Activated CD4-positive, alpha-beta T cell treated with anti-CD3 and anti-CD28 coated beads, Interleukin-2, amount 50 U/mL, for 1 hour (primary cell): ENCODE measurements around the gene NME4.
"Not testable (repeated sequence)": the region's sequence is repeated elsewhere in the genome, so short reads cannot be mapped to it uniquely, and the experiment has no call there.

Experiments used
- DNase-seq: peaks from one replicate; pipeline ENCODE4 v3.0.0-alpha.2; 2020

NME4 gene

DNA sequence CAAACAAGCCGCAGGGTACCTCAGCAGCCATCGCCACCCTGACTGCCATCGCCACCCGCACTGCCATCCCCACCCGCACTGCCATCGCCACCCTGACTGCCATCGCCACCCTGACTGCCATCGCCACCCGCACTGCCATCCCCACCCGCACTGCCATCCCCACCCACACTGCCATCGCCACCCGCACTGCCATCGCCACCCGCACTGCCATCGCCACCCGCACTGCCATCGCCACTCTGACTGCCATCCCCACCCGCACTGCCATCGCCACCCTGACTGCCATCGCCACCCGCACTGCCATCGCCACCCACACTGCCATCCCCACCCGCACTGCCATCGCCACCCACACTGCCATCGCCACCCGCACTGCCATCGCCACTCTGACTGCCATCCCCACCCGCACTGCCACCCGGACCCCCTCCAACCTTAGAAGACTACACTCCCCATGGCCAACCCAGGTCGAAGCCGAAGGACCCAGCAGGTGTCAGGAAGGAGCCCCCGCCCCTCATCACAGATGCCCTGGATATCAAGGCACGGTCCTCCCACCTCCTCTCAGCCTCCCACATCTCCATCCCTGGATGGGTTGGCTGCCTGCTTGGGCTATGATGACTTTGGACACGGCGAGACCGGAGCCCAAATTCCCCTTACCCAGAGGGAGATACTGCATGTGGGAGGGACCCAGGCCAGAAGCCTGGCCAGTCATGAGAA is 18.7 kb upstream of the NME4 start:
- not testable (repeated sequence) for DNase-seq

- DNase-seq: no peak
Measured at GRCh38 chr16:378821-379182, 18.2 kb upstream of the NME4 start.

GRCh38 chr16:379183-379960 is 17.6 kb upstream of the NME4 start:
- no peak for DNase-seq

DNA sequence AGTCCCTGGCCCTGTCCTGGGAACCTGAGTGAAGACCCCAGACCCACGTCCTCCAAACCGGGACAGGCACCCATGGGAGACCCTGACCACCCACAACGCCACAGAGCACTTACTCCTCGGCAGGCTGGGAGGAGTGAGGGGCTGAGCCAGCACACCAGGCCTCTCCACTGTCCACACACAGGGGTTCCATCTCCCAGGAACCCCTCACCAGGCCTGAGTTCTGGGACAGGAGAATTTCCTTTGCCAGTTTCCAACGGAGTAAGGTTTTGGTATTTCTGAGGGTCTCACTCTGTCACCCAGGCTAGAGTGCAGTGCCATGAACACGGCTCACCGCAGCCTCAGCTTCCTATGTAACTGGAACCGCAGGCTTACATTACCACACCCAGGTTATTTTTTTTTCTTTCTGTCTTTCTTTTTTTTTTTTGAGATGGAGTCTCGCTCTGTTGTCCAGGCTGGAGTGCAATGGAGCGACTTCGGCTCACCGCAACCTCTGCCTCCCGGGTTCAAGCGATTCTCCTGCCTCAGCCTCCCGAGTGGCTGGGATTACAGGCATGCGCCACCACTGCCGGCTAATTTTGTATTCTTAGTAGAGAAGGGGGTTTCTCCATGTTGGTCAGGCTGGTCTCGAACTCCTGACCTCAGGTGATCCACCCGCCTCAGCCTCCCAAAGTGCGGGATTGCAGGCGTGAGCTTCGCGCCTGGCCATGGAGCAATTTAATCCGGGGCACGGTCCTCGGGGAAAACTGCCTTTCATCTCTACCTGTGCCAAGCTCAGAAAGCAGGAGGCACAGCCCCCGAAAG is 16.8 kb upstream of the NME4 start:
- no peak for DNase-seq

DNA sequence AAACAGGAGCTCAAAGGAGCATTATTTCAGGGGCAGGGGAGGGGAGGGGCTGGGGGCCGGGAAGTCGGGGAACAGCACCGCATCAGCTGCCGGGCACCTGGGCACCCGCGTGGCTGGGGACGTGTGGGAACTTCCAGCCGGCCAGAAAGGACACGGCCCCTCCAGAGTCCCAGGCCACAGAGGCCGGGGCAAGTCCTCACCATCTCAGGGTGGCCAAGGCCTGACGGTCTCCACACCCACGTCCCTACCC is 16.3 kb upstream of the NME4 start:
- DNase-seq: no peak

DNA sequence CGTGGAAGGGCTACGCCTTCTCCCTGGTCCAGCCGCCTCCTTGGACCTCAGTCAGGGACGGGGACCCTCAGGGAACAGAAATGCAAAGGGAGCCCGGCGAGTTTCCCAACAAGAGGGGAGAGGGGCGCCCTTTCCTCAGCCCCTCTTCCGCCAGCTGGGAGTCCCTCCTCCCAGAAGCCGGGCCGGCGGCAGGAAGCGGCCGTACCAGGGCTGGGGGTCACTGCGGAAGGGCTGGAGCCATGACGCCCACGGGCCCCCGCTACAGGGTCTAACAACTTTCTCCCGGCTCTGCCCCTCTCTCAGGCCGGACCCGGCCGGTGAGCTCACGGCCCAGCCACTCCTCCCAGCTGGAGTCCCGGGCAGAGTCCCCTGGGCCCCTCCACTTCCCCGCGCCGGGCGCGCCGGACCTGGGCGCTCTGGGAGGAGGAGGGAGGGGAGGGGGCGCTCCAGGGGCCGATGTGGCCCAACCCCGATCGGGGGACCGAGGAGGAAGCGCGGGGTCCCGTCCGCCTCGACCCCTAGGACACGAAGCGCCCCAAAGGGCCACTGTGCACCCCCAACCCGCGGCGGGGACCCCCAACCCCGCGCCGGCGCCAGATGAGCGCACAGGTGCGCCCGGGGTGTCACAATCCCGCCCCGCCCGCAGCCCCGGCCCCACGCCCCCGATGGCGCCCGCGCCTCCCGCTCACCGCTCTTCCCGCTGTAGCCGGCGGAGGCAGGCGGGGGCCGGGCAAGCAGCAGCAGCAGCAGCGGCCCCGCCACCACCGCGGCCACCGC is 15.8 kb upstream of the NME4 start:
- DNase-seq: peak; percentile 31

DNA sequence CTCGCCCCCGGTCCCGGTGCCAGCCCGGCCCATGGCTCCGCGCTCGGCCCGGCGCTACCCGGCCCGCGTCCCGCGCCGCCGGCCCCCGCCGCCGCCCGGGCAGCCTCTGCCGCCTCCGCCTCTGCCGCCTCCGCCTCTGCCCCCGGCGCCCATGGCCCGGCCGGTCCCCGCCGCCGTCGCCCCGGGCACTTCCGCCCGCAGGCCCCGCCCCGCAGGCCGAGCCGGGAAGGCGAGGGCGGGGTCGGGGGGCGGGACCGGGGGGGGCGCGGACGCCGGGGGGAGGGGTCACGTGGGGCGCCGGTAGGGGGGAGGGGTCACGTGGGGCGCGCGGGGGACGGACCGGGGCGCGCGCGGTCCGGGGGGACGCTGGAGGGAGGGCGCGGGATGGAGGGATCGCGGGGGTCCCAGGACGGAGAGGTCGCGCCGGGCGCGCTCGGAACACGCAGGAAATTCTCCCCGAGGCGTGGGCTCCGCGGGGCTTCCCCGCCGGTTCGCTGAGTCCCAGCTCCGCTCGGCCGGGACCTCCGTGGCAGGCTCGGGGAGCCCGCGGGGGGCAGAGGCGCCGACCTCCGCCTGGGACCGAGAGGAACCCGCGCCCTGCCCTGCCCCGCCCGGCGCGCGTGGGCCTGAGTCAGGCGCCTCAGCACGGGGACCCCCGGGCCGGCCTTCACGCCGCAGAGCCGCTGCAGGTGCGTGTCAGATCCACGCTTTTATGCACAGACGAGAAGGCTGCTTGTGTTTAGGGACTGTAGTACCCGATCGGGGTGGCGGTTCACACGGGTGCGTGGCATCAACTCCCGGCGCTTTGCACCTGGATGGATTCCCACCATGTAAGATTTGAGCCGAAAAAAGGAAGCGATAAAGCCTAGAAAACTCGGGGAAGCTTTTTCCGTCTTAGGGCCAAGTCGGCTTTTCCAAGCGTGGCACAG is 14.9 kb upstream of the NME4 start, which contains the start of gene PGAP6:
Gene PGAP6 (minus strand): TSS at position 190 of the 929 bp plus-strand sequence. CDS start 157 bp downstream, at position 33.
- DNase-seq: peak; percentile 58

DNA sequence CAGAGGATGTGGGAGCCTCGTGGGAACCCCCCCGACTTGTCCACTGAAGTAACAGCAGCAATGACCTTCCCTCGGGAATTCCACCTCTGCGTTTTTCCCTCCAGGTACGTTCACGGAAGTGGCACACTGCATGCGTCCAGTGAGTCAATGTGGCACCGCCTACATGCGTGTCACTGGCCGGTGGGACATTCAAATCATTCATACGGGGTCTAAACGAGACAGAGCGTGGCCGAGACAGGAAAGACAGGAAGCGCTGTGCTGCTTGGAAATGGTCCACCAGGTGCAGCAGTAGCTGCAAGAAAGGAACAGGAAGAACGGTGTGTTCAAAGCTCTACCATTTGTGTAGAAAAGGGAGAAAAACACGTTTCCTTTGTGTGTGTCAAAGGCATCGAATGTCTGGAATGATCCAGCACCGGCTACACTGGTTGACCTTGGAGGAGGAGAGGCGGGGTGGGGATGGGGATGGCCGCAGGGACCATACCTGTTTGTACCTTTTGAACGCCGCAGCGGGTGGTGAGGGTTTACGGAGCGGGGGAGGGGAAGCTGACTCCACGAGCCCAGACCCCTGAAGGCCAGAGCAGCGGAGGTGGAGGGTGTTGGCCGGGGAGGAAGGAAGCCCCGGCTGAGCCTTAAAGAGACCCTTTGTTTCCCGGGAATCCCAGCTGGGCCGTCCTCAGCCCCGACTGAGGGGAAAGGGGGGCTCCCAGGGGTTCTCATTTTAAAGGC is 13.5 kb upstream of the NME4 start:
- peak; percentile 47 for DNase-seq

GRCh38 chr16:386641-387156 is 10.3 kb upstream of the NME4 start:
- no peak for DNase-seq

- DNase-seq: not testable (repeated sequence)
Measured at GRCh38 chr16:387761-388666, 9.0 kb upstream of the NME4 start.

DNA sequence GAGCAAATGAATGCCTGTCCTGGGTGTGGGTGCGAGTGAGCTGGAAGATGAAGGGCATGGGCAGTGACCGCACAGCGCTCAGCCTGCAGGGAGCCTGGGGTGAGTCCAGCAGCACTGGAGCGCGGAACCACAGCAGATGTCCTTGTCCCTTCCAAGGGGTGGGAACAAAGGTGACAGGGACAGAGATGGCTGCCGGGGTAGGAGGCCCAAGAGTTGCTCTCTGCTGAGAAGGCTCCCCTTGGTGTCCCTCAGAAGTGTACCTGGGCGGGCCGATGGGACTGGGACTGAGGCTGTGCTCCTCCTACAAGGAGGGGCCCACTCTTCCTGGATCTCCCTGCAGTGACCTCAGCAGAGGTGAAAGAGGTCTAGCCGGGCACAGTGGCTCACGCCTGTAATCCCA is 7.6 kb upstream of the NME4 start:
- no peak for DNase-seq

GRCh38 chr16:391885-392335 is 5.1 kb upstream of the NME4 start:
- DNase-seq: peak; percentile 72

- no peak for DNase-seq
Measured at GRCh38 chr16:392450-393030, 4.5 kb upstream of the NME4 start.

DNA sequence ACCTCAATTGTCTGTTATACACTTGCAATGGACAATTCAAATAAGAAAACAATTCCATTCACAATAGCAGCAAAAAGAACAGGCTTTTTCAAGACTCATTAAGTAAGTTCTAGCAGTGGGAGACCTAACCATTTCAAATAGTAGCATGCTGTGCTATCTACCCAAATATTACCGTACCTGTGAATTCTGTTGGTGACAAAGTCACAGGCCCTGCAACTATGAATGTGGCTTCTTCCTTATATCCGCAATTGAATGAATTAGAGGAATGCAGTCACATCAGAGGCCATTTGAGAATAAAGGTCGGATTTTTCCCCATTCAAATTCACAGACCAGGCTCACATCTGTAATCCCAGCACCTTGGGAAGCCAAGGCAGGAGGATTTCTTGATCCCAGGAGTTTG is 800 bp upstream of the NME4 start:
- no peak for DNase-seq

- no peak for DNase-seq
Measured at GRCh38 chr16:396605-397004, 394 bp upstream of the NME4 start.

DNA sequence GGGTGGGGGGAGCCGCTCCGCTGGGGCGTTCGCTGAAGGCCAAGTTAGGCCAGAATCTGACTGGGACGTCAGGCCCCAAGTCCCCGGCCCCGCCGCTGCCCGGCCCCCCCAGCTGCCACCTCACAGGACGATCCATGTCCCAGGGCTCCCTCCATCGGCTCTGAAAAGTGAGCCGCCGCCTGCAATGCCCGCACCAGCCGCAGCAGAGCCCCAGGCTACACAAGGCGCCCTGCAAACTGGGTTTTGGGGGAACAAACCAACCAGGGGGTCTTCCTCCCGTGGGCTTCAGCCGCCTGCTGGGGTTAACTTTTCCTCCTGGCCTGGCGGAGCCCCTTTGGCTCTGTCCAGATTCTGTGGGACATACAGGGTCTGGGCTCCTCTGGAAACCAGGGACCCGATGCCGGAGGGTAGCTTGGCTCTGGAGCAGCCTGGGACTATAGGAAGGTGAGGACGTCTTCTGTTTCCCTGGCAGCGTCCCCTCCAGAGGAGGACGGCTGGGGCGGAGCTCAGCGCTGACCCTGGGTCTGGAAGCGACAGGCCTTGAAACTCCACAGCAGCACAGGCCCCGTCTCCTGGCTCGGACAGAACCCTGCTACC is 835 bp downstream of the NME4 start:
- DNase-seq: no peak

- DNase-seq: no peak
Measured at GRCh38 chr16:398561-399339, 1.8 kb downstream of the NME4 start.
